HG02943 (cell line): ENCODE results near the gene DHCR7.
"Not testable (repeated sequence)": the region's sequence is repeated elsewhere in the genome, so short reads cannot be mapped to it uniquely, and the experiment has no call there.

ENCODE experiments used
- ATAC-seq: cut with Tn5 transposase; IDR thresholded peaks from one replicate; pipeline ENCODE4 v1.9.1; 2021; ENCODE audit warnings: mild to moderate bottlenecking, low read depth, moderate library complexity; ENCODE audit not compliant: unreplicated experiment

DHCR7 gene

DNA sequence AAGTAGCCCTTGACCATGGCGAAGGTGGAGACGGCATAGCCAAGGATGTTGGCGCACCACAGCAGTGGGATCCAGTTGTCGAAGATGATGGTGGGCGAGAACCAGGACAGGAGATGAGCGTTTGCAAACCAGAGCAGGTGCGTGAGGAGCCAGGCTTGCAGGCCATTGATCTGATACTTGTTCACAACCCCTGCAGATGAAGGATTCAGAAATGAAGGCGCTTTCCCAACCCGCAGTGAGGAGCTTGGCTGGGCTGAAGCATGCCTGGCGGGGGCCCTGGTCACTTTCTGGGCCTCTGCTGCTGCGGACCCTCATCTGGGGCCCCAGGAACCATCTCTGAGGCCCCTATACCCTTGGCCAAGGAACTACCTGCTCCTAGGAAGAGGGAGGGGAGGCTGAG is 6.9 kb downstream of the DHCR7 start:
- ATAC-seq, result no peak

DNA sequence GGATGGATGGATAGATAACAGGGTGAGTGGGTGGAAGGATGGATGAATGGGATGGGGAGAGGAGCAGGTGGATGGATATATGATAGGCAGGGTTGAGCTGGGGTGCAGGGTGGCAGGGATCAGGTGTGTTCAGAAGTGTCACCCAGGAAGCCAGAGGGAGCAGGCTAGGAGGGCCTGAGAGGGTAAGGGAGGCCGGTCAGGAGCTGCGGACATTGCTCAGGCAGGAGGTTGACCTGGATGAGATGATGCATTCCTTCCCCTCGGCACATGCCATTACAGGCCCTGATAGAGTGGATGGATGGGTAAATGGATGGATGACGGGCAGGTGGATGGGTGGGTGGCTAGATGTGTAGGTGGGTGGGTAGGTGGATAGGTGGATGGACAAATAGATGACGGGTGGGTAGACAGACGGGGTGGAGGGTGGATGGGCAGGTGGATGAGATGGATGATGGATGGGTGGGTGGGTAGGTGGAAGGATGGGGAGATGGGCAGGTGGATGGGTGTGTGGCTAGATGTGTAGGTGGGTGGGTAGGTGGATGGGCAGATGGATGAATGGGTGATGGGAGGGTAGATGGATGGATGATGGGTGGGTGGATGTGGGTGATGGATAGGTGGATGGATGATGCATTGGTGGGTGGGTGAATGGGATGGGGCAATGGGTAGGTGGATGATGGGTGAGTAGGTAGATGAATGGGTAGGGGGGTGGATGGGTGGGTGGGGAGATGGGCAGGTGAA is 8.0 kb downstream of the DHCR7 start:
- no peak for ATAC-seq

DNA sequence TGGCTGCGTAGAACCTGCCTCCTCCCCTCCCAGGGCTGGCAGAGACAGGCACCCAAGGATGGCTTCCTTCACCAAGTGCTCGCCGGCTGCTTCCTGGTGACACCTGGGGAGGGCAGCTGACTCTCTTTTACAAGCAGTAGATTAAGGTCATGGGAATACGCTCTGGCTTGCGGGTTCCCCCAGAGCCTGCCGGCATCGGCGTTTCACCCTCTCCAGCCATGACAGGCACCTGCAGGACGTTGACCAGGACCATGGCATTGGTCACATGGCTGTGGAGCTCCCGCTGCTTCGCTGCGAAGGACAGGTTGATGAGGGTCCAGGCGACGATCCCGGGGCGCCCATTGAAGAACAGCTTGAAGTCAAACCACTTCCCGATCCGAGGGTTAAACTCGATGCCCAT is 9.5 kb downstream of the DHCR7 start:
- no peak for ATAC-seq

DNA sequence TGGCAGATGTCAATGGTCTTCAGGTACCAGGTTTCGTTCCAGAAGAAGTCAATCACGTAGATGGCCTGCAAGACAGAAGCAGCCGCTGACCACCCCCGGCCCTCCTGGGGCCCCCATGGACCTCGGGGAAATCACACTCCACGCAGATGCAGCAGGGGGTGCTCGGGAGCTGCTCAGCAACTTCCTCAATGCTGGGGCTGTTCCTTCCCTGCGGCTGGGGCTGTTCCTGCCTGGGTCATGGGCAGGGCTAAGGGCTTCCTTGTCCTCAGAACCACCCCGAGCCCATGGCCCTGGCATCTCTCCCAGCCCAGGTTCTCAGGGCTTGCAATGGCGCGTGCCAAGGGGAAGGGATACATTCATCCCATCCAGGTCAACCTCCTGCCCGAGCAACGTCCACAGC is 10.3 kb downstream of the DHCR7 start:
- no peak for ATAC-seq

DNA sequence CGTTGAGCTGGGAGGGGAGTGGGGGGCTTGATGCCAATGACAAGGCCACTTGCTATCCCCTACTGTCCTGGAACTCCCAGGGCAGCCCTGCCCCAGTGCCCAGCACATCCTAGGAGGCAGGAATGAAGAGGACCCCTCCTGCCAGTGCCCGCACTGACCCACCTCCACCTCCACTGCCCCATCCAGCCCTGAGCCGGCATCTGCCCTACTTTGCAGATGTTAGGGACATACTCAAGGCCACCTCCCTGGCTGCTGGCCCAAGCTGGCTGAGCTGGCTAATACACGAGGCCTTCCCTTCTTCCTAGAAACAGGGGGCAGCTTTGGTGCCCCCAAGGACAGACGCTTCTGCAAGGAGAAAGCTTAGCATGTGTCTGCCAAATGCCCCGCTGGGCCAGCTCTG is 10.8 kb downstream of the DHCR7 start:
- ATAC-seq, result no peak

DNA sequence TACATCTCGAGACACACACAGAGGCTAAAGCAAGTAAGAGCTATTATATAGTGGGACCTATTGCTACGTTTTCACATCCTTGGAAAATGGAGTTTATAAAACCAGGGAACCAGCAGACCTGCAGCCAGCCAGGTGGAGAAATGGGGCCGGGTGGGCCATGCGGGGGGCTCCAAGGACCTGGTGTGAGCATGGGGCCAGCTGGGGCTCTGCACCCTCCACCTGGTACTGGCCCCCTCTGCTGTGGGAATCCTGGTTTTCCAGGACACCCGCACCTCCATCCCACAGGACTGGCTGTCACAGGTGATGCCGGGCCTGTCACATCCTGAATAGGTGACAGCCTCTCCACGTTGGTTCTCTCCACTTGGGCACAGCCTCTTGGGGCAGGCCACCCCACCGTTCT is 11.3 kb downstream of the DHCR7 start:
- no peak for ATAC-seq

DNA sequence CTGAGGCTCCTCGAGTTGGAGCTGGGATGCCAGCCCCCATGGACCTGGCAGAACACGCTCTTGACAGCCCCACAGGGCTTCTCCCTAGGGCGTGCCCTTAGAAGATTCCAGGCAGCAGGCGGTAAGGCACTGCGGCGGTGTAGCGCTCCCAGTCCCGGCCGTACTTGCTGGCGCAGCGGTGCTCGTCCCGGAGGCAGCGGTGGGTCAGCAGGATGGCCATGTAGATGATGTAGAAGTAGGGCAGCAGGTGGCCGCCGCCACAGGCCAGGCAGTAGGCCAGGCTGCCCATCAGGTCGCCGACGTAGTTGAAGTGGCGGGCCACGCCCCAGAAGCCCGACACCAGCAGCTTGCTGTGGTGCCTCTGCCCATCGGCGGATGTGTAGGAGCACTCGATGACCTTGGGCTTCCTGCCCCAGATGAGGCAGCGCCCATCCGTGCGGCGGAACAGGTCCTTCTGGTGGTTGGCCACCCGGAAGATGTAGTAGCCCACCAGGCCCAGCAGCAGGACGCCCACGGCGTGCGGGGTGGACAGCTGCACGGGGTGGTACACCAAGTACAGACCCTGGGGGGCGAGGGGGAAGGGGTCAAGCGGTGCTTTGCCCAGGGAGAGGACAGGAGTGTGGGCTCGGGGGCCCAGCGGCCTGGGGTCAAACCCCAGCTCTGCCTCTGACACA is 12.8 kb downstream of the DHCR7 start:
- ATAC-seq, result no peak

DNA sequence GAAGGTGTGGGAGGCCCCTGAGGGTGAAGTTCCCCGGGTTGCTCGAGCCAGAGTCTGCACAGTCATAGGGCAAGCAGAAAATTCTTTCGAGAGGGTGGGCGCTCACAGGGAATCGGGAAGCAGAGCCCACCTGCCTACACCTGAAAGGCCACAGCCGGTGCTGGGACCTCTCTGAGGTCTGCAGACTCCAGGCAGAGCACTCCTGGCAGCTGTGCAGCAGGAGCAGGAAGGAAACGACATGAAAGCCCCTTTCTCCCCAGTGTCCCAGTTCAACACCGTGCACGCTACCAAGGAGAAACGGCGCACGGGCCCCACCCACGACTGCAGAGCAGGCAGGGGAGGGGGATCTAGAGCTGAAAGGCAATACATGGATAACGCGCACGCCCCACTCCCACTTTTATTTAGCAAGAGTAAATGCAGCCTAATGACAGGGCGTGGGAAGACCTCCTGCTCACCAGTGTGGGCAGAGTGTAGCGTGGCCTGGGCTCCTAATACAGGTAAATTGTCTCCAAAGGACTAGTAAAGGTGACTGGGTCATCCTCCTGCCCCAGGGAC is 13.5 kb downstream of the DHCR7 start:
- no peak for ATAC-seq

DNA sequence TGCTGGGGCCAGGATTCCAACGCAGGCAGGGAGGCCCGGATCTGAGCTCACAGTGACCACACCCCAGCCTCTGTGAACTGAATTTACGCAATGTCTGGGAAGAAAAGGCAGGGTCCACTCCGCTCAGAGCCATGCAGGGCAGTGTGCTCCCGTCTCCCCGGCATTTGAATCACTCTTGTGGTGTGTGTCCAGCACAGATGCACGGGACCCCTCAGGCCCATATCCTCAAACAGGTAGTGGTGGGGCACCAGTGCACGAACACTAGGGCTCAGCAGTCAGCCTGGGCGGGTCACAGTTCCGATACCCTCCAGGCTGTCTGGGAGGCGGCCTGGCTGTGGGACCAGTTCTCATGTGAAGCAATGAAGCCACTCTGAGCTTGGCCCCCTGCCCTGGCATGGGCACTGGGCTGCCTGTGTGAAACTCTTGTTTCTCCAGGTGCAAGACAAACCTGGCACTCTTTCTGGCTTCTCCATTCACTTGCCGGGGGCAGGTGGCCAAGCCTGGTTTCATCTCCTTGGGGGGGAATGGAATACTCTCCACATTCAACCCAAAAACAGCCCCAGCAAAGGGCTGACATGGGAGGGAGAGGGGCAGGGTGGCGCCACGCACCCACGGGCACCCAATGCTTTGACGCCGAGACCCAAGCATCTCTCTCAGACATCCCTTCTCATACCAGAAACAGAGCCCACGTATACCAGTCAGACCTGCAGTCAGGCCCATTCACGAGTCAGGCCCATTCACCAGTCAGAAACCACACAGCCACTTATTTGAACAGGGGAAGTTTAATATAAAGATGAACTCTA is 14.3 kb downstream of the DHCR7 start:
- no peak for ATAC-seq

DNA sequence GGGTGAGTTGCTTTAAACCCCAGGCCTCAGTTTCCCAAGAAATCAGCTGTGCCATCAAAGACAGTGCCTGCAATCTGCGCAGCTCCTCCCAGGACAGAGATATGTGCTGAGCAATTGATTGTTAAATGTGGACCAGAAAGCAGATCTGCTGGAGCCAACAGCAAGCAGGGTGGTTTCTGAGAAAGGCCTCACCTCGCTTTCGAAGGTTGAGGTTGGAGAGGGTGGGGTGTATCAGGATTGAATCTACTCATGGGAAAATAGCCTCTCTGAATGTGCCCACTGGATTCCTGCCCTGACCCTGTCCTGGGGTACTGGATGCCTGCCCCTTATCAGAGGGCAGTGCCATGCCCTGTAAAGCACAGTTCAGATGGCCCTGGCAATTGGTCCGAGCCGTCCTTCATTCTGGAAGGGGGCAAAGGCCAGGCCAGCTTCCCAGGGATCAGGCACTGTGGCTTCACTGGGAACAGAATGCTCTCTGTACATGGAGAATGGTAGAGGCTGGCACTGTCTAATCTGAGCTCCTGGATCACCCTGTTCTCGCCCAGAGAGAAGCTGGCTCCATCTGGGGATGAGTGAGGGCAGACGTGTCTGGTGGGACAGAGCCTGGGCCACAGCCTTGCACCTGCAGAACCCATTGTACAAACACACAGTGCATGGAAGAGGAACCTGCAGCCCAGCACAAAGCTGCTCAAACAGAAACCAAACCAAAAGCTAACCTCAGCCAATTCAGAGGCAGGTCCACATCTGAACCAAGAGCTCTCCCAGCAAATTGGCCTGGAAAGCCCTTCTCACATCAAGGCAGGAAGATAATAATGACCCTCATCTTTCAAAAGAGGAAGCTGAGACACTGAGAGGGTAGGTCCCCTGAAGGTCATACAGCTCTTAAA is 15.2 kb downstream of the DHCR7 start:
- ATAC-seq, result no peak

DNA sequence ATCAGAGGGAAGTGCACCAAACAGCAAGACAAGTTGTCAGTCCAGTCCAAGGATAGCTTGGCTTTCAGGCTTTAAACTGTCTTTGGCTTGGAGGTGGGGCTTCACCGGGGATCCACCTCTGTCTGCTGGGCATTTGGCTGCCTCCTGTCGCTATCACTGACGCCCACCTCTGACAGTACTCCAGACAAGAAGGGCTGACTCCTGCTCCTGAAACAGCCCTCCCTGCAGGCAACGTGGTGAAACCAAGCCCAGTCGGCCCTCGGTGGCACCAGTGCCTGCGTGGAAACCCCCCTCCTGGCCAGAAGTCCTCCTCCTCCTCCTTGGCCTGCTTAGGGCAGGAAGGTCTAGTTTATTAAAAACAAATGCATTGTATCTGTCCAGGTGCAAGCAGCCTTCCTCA is 16.9 kb downstream of the DHCR7 start:
- no peak for ATAC-seq

DNA sequence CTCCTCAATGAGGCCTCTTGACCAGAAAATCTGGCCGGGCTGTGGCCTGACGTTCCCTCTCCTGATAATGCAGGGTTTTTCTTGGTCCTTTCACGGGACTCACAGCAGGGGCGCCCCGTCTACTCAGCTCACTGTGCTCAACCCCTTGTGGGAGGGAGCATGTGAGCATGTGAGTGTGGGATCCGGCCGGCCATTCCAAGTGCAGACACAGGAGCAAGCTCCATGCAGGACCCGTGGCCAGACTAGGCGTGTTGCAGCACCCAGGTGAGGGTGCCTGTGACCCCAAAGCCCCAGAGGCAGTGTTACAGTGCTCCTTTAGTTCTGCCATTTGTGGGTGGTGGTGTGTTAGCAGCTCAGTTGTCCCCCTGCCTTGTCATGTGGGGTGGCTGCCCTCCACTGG is 18.0 kb downstream of the DHCR7 start:
- no peak for ATAC-seq

DNA sequence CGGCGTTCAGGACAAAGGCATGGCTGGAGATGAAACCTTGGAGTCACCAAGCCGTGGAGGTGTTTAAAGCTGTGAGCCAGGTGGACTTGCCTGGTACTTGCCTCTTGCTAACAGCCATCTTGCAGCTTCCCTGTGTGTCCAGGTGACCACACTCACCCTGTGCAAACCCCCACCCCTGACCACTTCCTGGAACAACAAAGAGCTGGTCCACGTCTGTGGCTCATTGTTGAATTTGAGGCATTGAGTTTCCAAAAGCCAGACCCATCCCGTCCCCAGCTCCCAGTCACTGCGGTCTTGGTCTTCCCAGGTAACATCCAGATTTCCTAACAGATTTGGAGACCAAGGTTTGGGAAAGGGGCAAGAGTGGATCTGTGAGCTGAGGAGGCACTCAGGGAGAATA is 18.5 kb downstream of the DHCR7 start:
- ATAC-seq, result no peak

DNA sequence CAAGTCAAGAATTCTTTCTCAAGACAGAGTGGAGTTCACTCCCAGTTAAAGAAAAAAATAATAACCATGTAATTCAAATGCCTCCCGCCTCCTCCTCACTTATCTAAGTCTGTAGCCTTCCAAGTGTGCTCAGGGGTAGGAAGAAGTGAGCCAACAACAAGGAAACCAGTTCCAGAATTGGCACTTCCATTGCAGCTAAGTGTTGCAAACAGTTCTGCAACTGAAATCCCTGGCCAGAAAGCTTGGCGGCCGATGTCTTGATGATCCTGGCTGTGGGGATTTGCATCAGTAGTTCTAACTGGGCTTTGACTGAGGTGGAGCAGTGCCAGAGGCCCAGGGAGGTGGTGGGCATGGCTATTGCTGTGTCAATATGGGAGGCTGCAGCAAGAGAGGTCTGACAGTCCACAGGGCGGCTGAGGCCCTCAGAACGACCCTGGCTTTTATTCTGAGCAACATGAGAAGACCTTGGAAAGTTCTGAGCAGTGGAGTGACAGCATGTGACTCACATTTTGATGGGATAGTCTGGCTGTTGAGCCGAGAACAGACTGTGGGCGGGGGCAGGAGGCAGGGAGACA is 19.2 kb downstream of the DHCR7 start:
- ATAC-seq, result no peak

DNA sequence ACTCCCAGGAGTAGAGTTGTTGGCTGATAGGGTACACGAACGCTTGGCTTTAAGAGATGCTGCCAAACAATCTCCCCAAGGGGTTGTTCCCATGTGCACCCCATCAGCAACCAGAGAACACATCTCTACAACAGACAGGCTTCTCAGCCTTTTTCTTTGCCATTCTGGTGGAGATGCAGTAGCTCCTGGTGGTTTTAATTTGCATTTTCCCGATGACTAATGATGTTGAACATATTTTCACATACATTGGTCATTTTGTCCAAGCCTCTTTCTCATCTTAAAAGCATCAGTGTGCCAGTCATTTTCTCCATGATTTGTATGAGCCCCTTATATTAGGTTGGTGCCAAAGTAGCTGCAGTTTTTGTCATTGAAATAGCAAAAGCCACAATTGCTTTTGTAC is 21.8 kb downstream of the DHCR7 start:
- no peak for ATAC-seq

DNA sequence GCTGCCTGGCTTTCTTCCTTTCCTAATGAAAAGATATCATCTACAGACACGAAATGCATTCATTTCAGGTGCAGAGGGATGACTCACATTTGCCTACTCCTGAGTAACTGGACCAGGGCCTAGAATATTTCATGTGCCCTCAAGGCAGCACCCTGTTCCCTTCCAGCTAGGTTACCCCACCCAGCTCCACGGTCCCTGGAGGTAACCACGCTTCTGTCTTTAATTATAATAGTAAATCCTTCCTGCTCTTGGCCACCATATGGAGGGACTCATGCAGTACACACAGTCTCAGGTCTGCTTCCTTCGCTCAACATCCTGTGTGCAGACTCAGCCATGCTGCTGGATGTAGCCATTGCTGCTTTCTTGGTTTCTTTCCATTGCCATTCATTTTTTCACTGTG is 22.3 kb downstream of the DHCR7 start:
- no peak for ATAC-seq

DNA sequence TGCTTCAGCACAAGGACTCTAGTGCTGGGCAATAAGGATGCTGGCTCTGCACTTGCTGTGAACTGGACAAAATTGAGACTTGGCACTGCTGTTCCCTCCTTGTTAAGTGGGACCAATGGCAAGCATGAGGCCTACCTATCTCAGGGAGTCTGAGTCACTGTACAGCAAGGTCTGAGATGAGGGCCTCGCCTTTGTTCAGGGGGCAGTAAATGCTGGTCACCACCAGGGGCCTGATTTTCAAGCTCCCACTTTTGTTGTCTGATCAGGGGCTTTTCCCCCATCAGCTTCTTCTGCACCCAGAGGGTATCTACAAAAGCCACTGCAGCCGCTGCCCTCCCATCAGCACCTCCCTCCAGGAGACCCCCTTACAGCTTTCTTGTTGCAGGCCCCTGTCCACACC is 22.8 kb downstream of the DHCR7 start:
- no peak for ATAC-seq

DNA sequence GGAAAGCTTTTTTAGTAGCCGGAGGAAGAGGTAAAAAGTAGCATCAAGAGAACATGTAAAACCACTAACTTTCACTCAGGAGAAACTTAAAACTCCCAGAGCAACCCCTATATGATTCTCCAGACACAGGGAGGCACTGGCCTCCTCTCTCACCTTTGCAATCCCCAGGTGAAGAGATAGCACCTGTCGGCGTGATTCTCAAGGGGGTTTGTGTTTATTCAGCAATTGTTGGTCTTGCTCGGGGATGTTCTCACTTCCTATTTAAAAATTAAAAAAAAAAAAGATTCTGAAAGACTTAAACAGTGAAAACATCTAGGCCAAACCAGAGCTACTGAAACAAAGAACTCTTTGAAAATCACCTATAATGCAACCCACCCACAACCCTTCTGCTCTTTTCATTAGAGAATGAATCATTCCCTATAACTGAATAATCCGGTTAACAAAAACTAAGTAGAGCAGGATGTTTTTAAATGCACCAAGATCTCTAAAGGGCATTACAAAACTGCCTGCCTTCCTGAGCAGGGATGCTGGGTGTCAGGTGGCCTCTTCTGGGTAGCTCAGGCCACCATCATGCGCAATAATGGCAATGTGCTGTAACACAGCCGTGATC is 24.9 kb downstream of the DHCR7 start:
- ATAC-seq, result no peak

DNA sequence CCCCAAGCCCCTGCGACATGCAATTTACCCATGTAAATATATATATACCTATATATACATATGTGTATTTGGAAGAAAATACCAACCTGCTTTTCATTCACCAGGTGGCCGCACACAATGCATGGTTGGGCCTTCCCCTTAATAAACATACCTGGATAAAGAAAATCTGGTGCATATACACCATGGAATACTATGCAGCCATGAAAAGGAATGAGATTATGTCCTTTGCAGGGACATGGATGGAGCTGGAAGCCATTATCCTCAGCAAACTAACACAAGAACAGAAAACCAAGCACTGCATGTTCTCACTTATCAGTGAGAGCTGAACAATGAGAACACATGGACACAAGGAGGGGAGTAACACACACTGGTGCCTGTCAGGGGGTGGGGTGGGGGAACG is 25.9 kb downstream of the DHCR7 start:
- ATAC-seq, result not testable (repeated sequence)
